HG03565 (cell line): ENCODE results near the gene UPF3A.
"Not testable (repeated sequence)": the region's sequence is repeated elsewhere in the genome, so short reads cannot be mapped to it uniquely, and the experiment has no call there.

Source experiments
- ATAC-seq: cut with Tn5 transposase; IDR thresholded peaks from one replicate; pipeline ENCODE4 v1.9.1; 2021; ENCODE audit warnings: mild to moderate bottlenecking, moderate library complexity; ENCODE audit not compliant: unreplicated experiment

UPF3A gene

DNA sequence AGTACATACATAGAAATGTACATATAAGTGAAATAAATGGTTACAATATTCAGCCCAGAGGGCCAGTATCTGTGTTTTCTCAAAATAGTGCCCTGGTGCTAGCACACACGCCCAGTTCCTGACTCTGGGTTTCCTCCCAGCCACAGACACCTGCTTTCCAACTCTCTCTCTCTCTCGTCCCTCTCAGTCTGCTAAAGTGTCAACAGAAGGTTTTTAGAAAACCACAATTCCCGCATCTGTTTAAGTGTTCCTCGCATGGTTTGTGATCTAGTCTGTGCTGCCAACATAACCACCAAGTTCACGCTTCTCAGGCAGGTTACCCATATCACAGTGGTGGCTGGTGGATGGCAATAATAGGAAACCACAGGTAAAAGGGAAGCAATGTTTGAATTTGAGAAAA, 17.8 kb upstream of the UPF3A start:
- no peak for ATAC-seq

DNA sequence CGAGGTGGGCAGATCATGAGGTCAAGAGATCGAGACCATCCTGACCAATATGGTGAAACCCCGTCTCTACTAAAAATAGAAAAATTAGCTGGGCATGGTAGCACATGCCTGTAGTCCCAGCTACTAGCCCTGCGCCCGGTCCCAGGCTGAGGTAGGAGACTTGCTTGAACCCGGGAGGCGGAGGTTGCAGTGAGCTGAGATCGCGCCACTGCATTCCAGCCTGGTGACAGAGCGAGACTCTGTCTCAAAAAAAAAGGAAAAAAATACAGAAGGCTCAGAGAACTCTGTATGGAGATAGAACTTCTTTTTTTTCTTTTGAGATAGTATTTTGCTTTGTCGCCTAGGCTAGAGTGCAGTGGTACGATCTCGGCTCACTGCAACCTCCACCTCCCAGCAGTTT, 17.1 kb upstream of the UPF3A start:
- not testable (repeated sequence) for ATAC-seq

GRCh38 chr13:114264886-114265611, 16.4 kb upstream of the UPF3A start:
- ATAC-seq: no peak

- no peak for ATAC-seq
These were observed 15.2 kb upstream of the UPF3A start for GRCh38 chr13:114266241-114266640.

DNA sequence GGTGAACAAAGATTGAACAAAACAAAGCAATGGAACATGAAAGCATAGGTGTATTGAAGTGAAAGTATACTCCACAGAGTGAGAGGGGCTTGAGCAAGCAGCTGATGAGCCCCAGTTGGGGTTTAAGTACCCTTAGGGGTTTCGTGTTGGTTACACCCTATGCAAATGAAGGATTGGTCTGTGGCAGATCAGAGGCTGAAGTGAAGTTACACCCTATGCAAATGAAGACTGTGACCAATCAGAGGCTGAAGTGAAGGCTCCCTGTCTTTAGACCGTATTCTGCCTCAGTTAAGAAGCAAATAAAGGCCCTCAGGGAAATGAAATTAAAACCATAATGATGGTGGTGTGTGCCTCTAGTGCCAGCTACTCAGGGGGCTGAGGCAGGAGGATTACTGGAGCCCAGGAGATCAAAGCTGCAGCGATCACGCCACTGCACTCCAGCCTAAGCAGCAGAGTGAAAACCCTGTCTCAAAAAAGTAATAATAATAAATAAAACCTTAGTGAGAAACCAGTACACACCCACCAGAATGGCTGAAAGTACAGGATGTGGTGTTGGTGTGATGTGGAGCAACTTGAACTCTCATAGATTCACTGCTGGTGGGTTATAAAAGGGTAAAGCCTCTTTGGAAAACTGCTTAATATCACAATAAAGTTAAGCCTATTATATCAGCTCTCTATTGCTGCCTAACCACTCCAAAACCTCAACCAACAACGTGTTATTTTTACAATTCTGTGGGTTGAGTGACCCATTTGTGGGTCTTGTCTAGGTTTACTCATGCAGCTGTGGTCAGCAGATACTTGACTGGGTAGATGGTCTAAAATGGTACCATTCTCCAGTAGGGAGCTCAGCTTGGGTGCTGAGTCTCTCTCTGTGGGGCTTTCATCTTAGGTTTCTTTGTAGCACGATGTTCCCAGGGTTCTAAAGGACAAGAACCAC, 12.8 kb upstream of the UPF3A start:
- ATAC-seq: no peak

DNA sequence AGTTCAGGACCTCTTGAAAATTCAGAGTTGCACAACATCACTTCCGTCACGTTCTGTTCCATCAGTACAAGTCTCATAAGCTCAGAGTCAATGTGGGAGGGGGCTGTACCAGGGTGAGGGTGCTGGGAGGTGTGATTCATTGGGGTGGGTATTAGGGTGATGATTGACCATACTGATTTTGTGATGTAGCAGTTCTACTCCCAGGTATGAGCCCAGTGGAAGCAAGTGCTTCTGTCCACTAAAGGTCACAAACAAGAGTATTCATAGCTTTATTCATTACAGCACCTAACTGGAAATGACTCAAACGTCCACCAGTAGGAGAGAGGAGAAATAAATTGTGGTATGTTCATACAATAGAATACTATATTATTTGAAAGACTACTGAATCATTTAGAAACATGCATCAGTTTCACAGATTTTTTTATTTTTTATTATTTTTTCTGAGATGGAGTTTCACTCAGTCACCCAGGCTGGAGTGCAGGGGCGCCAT, 12.1 kb upstream of the UPF3A start:
- ATAC-seq: no peak

- no peak for ATAC-seq
These were observed 8.4 kb upstream of the UPF3A start for GRCh38 chr13:114272977-114273376.

- ATAC-seq: no peak
These were observed 6.1 kb upstream of the UPF3A start for GRCh38 chr13:114275304-114275703.

DNA sequence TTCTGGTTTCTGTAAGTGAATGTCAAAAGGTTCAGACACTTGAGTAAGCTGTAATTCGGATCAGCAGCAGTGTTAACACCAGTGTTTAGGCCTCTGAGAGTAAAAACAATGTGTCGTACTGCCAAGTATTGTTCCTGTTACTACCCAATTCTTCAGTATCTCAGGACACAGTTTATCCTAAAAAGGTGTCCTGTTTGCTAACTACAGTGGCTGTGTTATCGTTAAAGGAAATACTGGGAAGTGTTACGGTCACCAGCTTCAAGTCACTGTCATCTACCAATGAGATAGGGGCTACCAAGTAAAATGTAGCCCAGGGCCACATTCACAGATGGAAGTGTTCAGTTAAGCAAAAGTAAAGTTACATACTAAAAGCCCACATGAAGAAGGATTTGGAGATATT, 2.3 kb upstream of the UPF3A start:
- ATAC-seq: no peak

GRCh38 chr13:114279758-114280355, 1.5 kb upstream of the UPF3A start:
- ATAC-seq: no peak

DNA sequence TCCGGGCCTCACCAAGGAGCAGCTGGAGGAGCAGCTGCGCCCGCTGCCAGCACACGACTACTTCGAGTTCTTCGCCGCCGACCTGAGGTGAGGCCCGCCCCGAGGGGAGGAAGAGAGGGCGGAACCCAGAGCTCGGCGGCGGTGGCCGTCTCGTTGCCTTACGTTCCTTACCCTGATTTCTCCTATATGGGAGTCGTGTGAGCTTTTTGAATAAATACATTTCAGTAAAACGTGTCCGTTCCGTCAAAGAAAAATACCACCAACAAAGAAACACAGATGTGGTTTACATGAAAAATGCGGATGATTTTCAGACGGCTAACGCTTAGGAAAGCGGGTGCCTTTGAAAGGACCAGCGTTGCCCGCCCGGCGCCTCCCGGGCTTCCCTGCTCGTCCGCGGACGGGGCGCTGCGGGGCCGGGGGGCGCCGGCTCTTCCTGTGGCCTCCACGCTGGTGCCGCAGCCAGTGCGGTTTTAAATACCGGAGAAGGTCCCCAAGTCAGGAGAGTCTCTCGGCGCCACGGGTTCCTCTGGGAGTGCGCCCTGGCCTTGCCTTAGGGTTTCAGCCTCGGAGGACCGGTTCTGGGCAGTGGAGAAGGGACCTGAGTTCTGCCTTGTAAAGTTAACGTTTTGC, 755 bp downstream of the UPF3A start:
- peak; percentile 35 for ATAC-seq

GRCh38 chr13:114283576-114283975, 2.2 kb downstream of the UPF3A start:
- ATAC-seq: no peak

DNA sequence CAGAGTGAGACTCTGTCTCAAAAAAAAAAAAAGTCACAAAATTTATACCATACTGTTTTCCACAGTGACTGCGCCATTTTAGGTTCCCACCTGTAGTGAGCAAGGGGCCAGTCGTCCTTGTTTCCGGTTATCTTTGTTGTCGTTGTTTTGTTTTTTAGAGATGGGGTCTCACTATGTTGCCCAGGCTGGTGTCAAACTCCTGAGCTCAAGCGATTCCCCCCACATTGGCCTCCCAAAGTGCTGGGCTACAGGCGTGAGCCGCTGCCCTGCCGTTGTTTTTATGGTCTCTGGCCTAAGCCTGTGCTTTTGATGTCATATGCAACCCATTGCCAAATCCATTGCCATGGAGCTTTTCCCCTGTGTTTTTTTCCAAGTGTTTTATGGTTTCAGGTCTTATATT, 3.3 kb downstream of the UPF3A start:
- no peak for ATAC-seq

GRCh38 chr13:114285166-114285808, 3.9 kb downstream of the UPF3A start:
- ATAC-seq: no peak

- ATAC-seq: no peak
These were observed 5.4 kb downstream of the UPF3A start for GRCh38 chr13:114286808-114287207.

DNA sequence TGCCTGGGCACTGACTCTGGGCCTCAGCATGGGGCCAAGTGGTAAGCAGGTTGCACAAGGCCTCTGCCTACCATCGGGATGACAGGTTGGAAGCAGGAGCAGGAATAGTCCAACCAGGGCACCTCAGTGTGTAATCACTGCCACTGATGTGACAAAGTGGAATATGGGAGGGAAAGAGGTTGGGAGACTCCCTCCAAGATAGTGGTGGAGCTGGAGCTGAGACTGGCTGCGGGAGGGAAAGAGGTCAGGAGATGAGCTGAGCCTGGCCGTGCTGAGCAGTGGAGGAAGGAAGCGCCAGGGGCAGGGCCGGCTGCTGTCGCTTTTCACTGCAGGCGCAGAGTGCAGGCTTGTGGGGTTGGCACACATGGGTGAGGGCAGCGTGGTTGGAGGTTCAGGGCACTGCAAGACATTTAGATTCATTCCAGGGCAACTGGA, 6.8 kb downstream of the UPF3A start:
- ATAC-seq: no peak

GRCh38 chr13:114296448-114296847, 15.0 kb downstream of the UPF3A start:
- ATAC-seq: no peak

GRCh38 chr13:114296902-114297301, 15.5 kb downstream of the UPF3A start:
- ATAC-seq: no peak

DNA sequence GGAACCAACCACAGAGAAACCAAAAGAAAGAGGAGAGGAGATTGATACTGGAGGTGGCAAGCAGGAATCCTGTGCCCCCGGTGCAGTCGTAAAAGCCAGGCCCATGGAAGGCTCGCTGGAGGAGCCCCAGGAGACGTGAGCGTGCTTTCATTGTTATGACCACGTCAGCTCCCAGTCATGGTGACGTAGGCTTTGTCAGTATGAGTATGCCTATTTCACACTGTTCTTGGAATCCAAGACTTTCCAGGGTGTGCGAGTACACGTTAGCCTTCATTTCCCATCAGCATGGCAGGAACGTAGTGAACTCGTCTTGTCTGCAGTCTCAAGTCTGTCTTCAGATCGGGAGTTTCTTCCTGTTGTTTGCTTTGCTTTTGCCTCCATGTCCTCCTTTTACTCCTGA, 17.5 kb downstream of the UPF3A start:
- ATAC-seq: no peak

DNA sequence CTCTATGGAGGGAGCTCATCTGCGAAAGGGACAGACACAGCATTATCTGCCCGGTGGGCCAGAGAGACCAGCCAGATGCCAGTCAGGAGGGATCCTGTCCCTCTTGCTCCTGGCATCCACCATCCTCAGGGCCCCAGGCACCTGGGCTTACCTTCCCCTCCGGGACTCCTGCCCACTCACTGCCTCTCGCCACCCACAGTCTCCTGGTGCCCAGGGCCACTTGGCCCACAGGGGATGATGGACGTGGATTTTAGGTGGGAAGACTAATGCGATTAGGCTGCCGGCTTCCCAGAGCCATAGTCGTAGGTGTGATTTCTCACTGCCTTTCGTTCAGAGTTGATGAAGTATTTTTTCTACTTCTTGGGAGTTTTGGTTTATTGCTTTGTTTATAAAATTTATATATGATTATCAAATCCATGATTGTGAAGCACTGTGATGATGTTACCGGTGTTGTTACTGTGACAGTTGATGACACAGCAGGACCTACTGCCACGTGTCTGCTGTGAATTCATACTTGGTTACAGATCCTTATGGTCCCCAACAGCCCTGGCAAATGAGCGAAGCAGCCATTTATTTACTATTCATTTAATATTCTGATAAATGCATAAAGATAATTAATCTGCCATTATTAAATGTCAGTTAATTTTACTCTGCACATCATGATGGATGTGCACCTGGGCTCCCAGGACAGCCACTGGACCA, 18.4 kb downstream of the UPF3A start:
- ATAC-seq: no peak
